K562 (cell line): Measurements from ENCODE around the gene SH3PXD2B. TPM values are rescaled to one million over a fixed set of nuclear protein-coding genes. Genes with fewer than 3 reads are reported as not detected.
A peak's percentile ranks its signal among the peaks of the same experiment; 100 is the strongest.

Source experiments
- ATAC-seq: fragments of 200-7000 bp; cut with Tn5 transposase; 3 replicates; pipeline ENCODE4 v1.9.1; 2020; ENCODE audit warnings: moderate library complexity
- BruUV-seq: library from RNA; stranded (reverse); fragments of 400-500 nt; replicated peaks from 2 replicates; lab custom pipeline; 2021; lab: Mats Ljungman, UMichigan
- CTCF ChIA-PET: fragments of 300-600 bp; formaldehyde crosslinking; extraction: SDS; loops from one replicate; lab custom pipeline; 2021; ENCODE audit warnings: low intra/inter-chr PET ratio; lab: Yijun Ruan, JAX
- POLR2A ChIA-PET: fragments of 300-600, 350-650 bp; sonication (Branson Sonifier 250); formaldehyde crosslinking; extraction: SDS; loops from one replicate; lab custom pipeline; 2021; ENCODE audit warnings: antibody characterized with exemption, inconsistent platforms; lab: Yijun Ruan, JAX
- DNase-seq, 4 experiments: peaks; one replicate each; pipeline versions ENCODE4 v3.0.0 to v3.0.0-alpha.2; 2011 to 2018; ENCODE audit warnings: low spot score in 3 of 4, mixed read lengths in 3 of 4; ENCODE audit errors: extremely low read depth in 1 of 4
- FAIRE-seq: peaks from 2 replicates; lab custom pipeline; 2011; peaks lifted over from hg19 to GRCh38; lab: Jason Lieb, UNC
- H2AFZ ChIP-seq: 2 replicates; pipeline ENCODE4 v1.6.0; 2011; ENCODE audit warnings: low read depth, low read length, control low read depth, inconsistent platforms
- H3K27ac ChIP-seq: fragments of 200-600 bp; 3 replicates; pipeline ENCODE4 v1.8.0; 2011; ENCODE audit warnings: low read depth, mild to moderate bottlenecking, control low read depth, inconsistent platforms, low read length, moderate library complexity, mixed read lengths; ENCODE audit errors: extremely low read depth
- H3K27me3 ChIP-seq, 2 experiments: fragments of 300-600 bp in 1 of 2; 2 replicates in 1 of 2; 3 replicates in 1 of 2; pipeline versions ENCODE4 v1.6.0 to v1.8.0; 2011; ENCODE audit warnings: inconsistent platforms in 2 of 2, low read length in 2 of 2, mild to moderate bottlenecking in 1 of 2, mixed read lengths in 1 of 2, moderate library complexity in 1 of 2; ENCODE audit not compliant: control insufficient read depth in 2 of 2, insufficient read depth in 2 of 2
- H3K36me3 ChIP-seq: fragments of 300-600 bp; 3 replicates; pipeline ENCODE4 v1.8.0; 2011; ENCODE audit warnings: mild to moderate bottlenecking, low read length, inconsistent platforms; ENCODE audit not compliant: control insufficient read depth, insufficient read depth
- H3K4me1 ChIP-seq, 2 experiments: fragments of 200-600 bp in 1 of 2; replicated peaks in 1 of 2; 2 replicates in 1 of 2; 3 replicates in 1 of 2; pipeline versions ENCODE4 v1.5.1 to v1.8.0; 2011; ENCODE audit warnings: inconsistent platforms in 2 of 2, low read length in 2 of 2, mild to moderate bottlenecking in 1 of 2, mixed read lengths in 1 of 2, moderate library complexity in 1 of 2; ENCODE audit not compliant: control insufficient read depth in 2 of 2, insufficient read depth in 2 of 2
- H3K4me2 ChIP-seq: 2 replicates; pipeline ENCODE4 v1.6.1; 2011; ENCODE audit warnings: low read length, control low read depth, inconsistent platforms, mixed read lengths; ENCODE audit not compliant: insufficient read depth
- H3K4me3 ChIP-seq: fragments of 200-600 bp; sonication (generic), shearing (Covaris generic); 2 replicates; pipeline ENCODE4 v1.5.1; 2016; ENCODE audit warnings: control low read depth, inconsistent platforms
- H3K79me2 ChIP-seq: fragments of 200-600 bp; 3 replicates; pipeline ENCODE4 v1.8.0; 2011; ENCODE audit warnings: low read length, inconsistent platforms; ENCODE audit not compliant: control insufficient read depth, insufficient read depth
- H3K9ac ChIP-seq, 2 experiments: 2 replicates each; pipeline versions ENCODE4 v1.6.0 to v1.6.1; 2011; ENCODE audit warnings: low read depth in 2 of 2, low read length in 2 of 2, control low read depth in 1 of 2, inconsistent platforms in 1 of 2, mild to moderate bottlenecking in 1 of 2, mixed read lengths in 1 of 2; ENCODE audit not compliant: insufficient read depth in 1 of 2
- H3K9me1 ChIP-seq: one replicate; pipeline ENCODE4 v1.6.0; 2011; ENCODE audit warnings: inconsistent platforms, mild to moderate bottlenecking, low read length, moderate library complexity; ENCODE audit not compliant: control insufficient read depth, insufficient read depth
- H3K9me3 ChIP-seq: replicated peaks from 2 replicates; pipeline ENCODE4 v1.5.1; 2011; ENCODE audit warnings: low read depth, low read length, inconsistent platforms; ENCODE audit not compliant: control insufficient read depth, insufficient read depth
- H4K20me1 ChIP-seq: replicated peaks from 2 replicates; pipeline ENCODE4 v1.6.1; 2011; ENCODE audit warnings: low read length, inconsistent platforms, mixed read lengths; ENCODE audit not compliant: control insufficient read depth, insufficient read depth
- ATF7 ChIP-seq: fragments of 450-650 bp; IDR thresholded peaks from 2 replicates; pipeline ENCODE4 v1.7.1; 2014; ENCODE audit warnings: mild to moderate bottlenecking, moderate library complexity
- CBFB ChIP-seq: sonication (generic); formaldehyde crosslinking; IDR thresholded peaks from 2 replicates; pipeline ENCODE4 v1.4.0; 2020; ENCODE audit warnings: mild to moderate bottlenecking, missing genetic modification reagents
- CHD2 ChIP-seq: IDR thresholded peaks from 2 replicates; pipeline ENCODE4 v1.6.1; 2011; ENCODE audit warnings: low read depth, low read length
- ESRRA ChIP-seq: fragments of 450-650 bp; IDR thresholded peaks from 2 replicates; pipeline ENCODE4 v1.6.1; 2014; ENCODE audit warnings: low read depth, mild to moderate bottlenecking, moderate library complexity, borderline replicate concordance
- L3MBTL2 ChIP-seq: fragments of 450-650 bp; IDR thresholded peaks from 2 replicates; pipeline ENCODE4 v1.6.1; 2016; ENCODE audit warnings: mild to moderate bottlenecking, moderate library complexity
- MEIS2 ChIP-seq: fragments of 450-650 bp; IDR thresholded peaks from 2 replicates; pipeline ENCODE4 v1.6.1; 2014; ENCODE audit warnings: mild to moderate bottlenecking; ENCODE audit not compliant: partially characterized antibody
- RNF2 ChIP-seq: sonication (generic); IDR thresholded peaks from 2 replicates; pipeline ENCODE4 v1.6.1; 2016
- SRSF1 ChIP-seq: fragments of 200-400 bp; formaldehyde crosslinking; IDR thresholded peaks from 2 replicates; pipeline ENCODE4 v1.6.1; 2017; ENCODE audit warnings: mild to moderate bottlenecking, low read depth, low read length, moderate library complexity
- TEAD1 ChIP-seq, 2 experiments: fragments of 450-650 bp in 1 of 2; sonication (generic) in 1 of 2; formaldehyde crosslinking; IDR thresholded peaks; 2 replicates each; pipeline versions ENCODE4 v1.4.0 to v1.8.0; 2020 to 2022; ENCODE audit warnings: mild to moderate bottlenecking in 2 of 2, missing genetic modification reagents in 1 of 2
- TEAD4 ChIP-seq, 2 experiments: sonication (generic) in 1 of 2; formaldehyde crosslinking in 1 of 2; IDR thresholded peaks; 2 replicates each; pipeline versions ENCODE4 v1.6.1 to v1.8.0; 2012 to 2022; ENCODE audit warnings: borderline replicate concordance in 1 of 2, inconsistent platforms in 1 of 2, low read length in 1 of 2, mild to moderate bottlenecking in 1 of 2, missing genetic modification reagents in 1 of 2
- TRIM28 ChIP-seq: fragments of 450-650 bp; IDR thresholded peaks from 2 replicates; pipeline ENCODE4 v1.6.1; 2017
- WGBS: fragments of 100-300 bp; shearing (Covaris generic); methylation state at CpG from one replicate; pipeline ENCODE4 v1.1.6; 2016; ENCODE audit warnings: low coverage, mixed read lengths; ENCODE audit not compliant: insufficient coverage; ENCODE audit errors: missing lambda C conversion rate; 5-methylcytosine and 5-hydroxymethylcytosine counted together
- in situ Hi-C: fragments of 300-500 bp; cut with MboI; formaldehyde crosslinking; loops from 4 replicates; pipeline ENCODE4 v1.15.0; 2018; ENCODE audit warnings: inconsistent platforms, mixed read lengths
- intact Hi-C: fragments of 100-400 bp; cut with micrococcal nuclease; formaldehyde crosslinking; loops from 2 replicates; pipeline ENCODE4 v1.14.2; 2022
- polyA plus RNA-seq, 8 experiments: library from polyadenylated mRNA; depleted of rRNA in 4 of 8; stranded (reverse) in 5 of 8; unstranded in 3 of 8; fragments of >200 nt; fragmentation: Nextera tagmentation in 2 of 8; fragmentation: Illumina TruSeq in 1 of 8; extraction: Ambion mirVana in 2 of 8; extraction: Trizol in 1 of 8; gene quantifications; 2 replicates each; pipeline versions ENCODE4 v1.2.1 to v1.2.3, GENCODE V29; 2011 to 2014; ENCODE audit warnings: inconsistent platforms in 1 of 8, missing spikeins in 1 of 8
- total RNA-seq, 7 experiments: library from RNA; depleted of rRNA in 6 of 7; stranded (reverse); fragments of >200 nt in 6 of 7; fragmentation: Illumina TruSeq in 2 of 7; extraction: Trizol in 2 of 7; gene quantifications; 2 replicates each; pipeline versions ENCODE4 v1.2.1 to v1.2.3, GENCODE V29; 2011 to 2021; ENCODE audit warnings: low replicate concordance in 1 of 7
- TF ChIP-seq, protein P1 (sequence below): fragments of 450-650 bp; IDR thresholded peaks from 2 replicates; pipeline ENCODE4 v1.6.1; 2016; ENCODE audit warnings: low read depth, mild to moderate bottlenecking, moderate library complexity
- TF ChIP-seq, protein P2 (sequence below): sonication (generic); formaldehyde crosslinking; IDR thresholded peaks from 2 replicates; pipeline ENCODE4 v1.9.0; 2022; ENCODE audit warnings: mild to moderate bottlenecking, missing genetic modification reagents
- TF ChIP-seq, protein P3 (sequence below): IDR thresholded peaks from 2 replicates; pipeline ENCODE4 v1.6.1; 2011; ENCODE audit not compliant: insufficient read length; ENCODE audit errors: extremely low read depth
- TF ChIP-seq, protein P4 (sequence below), 2 experiments: IDR thresholded peaks; 2 replicates each; pipeline ENCODE4 v1.6.1; 2011; ENCODE audit warnings: borderline replicate concordance in 1 of 2, control low read depth in 1 of 2, low read depth in 1 of 2, low read length in 1 of 2, mild to moderate bottlenecking in 1 of 2, mixed read lengths in 1 of 2, moderate library complexity in 1 of 2; ENCODE audit not compliant: insufficient read depth in 1 of 2, insufficient read length in 1 of 2, poor library complexity in 1 of 2, severe bottlenecking in 1 of 2; ENCODE audit errors: extremely low read depth in 1 of 2
- TF ChIP-seq, protein P5 (sequence below): sonication (generic); formaldehyde crosslinking; IDR thresholded peaks from 2 replicates; pipeline ENCODE4 v1.9.0; 2022; ENCODE audit warnings: mild to moderate bottlenecking, missing genetic modification reagents

Gene SH3PXD2B
- total and polyA plus RNA-seq, 9 of the 15 experiments (the other 6 are each of a cell fraction or from before 2014, with no cell fraction given) = 0.04 to 0.66 (median 0.19) TPM

DNA sequence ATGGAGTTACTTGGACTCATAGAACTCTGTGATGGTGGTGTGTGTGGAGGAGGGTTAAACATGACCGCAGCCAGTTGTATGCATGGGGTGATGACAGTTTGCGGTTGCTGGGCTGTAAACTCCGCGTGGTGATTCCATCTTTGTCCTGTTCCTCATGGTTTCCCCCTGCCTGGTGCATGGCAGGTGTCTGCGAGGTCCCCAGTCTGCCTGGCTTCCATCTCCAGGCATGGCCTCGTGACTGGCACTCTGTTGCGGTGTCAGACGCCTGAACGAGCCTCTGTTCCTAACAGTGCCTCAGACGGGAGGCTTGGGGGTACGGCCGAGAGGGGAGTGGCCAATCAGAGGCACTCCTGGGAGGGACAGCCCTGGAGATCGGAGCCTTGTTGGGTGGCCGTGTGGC, 33.9 kb upstream of the SH3PXD2B start:
- H3K79me2 ChIP-seq = no peaks in the 10 kb centered on the region
- no peaks in the 10 kb centered on the region for H3K9me1 ChIP-seq
- in situ Hi-C loops = loop anchor here (10.0 kb wide), 1 partner anchor 457 kb away; no protein-coding TSS in a partner anchor
- H3K27me3 ChIP-seq = peaks cover 12 to 55% of the 10 kb centered on the region in 2 experiments; a peak in 4 of 5 replicates
- FAIRE-seq = no peak
- peak in 1 of 4 experiments; percentile 18 for DNase-seq
- H3K4me1 ChIP-seq = no peaks in the 10 kb centered on the region; a peak in 1 of 5 replicates
- ChIA-PET POLR2A (no interaction called here), CTCF (no interaction called here)
- whole genome bisulfite sequencing = 0% methylated on average over 14 of the region's 14 CpGs
- BruUV-seq = no TSS peak
- ATAC-seq = peak; percentile 58
- H3K9me3 ChIP-seq = no peaks in the 10 kb centered on the region
- H2AFZ ChIP-seq = 0 out of 2 replicates have a peak overlapping the region, but pooled peaks have one; percentile 51
- H3K36me3 ChIP-seq = no peaks in the 10 kb centered on the region
- H3K4me3 ChIP-seq = no peak overlapping the region
- H4K20me1 ChIP-seq = peaks cover 7% of the 10 kb centered on the region
- intact Hi-C loops = no loop called here
- no peak overlapping the region for H3K9ac ChIP-seq
- H3K27ac ChIP-seq = no peak overlapping the region
- H3K4me2 ChIP-seq = no peak overlapping the region
- TF ChIP-seq, protein P1, sequence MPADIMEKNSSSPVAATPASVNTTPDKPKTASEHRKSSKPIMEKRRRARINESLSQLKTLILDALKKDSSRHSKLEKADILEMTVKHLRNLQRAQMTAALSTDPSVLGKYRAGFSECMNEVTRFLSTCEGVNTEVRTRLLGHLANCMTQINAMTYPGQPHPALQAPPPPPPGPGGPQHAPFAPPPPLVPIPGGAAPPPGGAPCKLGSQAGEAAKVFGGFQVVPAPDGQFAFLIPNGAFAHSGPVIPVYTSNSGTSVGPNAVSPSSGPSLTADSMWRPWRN = no peak
- TF ChIP-seq CHD2 (no peak), ATF7 (no peak), TRIM28 (no peak), TEAD4 (IDR thresholded peaks at IDR 0.05; ENCODE audit: low read length) (peak; percentile 27; the same call in 1 of the 2 replicates), TEAD4 (CRISPR knock-in tag; IDR thresholded peaks at IDR 0.05; ENCODE audit: borderline replicate concordance) (no peak), ESRRA (peak; percentile 65; the same call in 1 of the 2 replicates), L3MBTL2 (peak; percentile 51; the same call in 1 of the 2 replicates), MEIS2 (peak; percentile 69), RNF2 (peak; percentile 41; the same call in 1 of the 2 replicates), TEAD1 (CRISPR knock-in tag; IDR thresholded peaks at IDR 0.05) (0 out of 4 replicates have a peak, but pooled peaks of 1 of the 2 experiments have one; percentile 41), CBFB (CRISPR knock-in tag) (peak; percentile 86), SRSF1 (no peak)
- TF ChIP-seq, protein P2, sequence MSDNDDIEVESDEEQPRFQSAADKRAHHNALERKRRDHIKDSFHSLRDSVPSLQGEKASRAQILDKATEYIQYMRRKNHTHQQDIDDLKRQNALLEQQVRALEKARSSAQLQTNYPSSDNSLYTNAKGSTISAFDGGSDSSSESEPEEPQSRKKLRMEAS (CRISPR knock-in tag) = peak; percentile 66
- TF ChIP-seq, protein P3, sequence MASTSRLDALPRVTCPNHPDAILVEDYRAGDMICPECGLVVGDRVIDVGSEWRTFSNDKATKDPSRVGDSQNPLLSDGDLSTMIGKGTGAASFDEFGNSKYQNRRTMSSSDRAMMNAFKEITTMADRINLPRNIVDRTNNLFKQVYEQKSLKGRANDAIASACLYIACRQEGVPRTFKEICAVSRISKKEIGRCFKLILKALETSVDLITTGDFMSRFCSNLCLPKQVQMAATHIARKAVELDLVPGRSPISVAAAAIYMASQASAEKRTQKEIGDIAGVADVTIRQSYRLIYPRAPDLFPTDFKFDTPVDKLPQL = no peak
- TF ChIP-seq, protein P4, sequence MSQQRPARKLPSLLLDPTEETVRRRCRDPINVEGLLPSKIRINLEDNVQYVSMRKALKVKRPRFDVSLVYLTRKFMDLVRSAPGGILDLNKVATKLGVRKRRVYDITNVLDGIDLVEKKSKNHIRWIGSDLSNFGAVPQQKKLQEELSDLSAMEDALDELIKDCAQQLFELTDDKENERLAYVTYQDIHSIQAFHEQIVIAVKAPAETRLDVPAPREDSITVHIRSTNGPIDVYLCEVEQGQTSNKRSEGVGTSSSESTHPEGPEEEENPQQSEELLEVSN (IDR thresholded peaks at IDR 0.05; ENCODE audit: borderline replicate concordance in 1 of 2, extremely low read depth in 1 of 2, insufficient read depth in 1 of 2, insufficient read length in 1 of 2, low read depth in 1 of 2, low read length in 1 of 2, poor library complexity in 1 of 2, severe bottlenecking in 1 of 2) = peak in 1 of 2 experiments; percentile 51
- TF ChIP-seq, protein P5, sequence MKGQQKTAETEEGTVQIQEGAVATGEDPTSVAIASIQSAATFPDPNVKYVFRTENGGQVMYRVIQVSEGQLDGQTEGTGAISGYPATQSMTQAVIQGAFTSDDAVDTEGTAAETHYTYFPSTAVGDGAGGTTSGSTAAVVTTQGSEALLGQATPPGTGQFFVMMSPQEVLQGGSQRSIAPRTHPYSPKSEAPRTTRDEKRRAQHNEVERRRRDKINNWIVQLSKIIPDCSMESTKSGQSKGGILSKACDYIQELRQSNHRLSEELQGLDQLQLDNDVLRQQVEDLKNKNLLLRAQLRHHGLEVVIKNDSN (CRISPR knock-in tag) = no peak
